Prostate gland (tissue), 2 donors: Measurements from ENCODE around the gene HAL. TPM values are rescaled to one million over a fixed set of nuclear protein-coding genes. Genes with fewer than 3 reads are reported as not detected.

Source experiments
- DNase-seq: peaks from one replicate; pipeline ENCODE4 v3.0.0-alpha.2; 2019; ENCODE audit warnings: low spot score
- H3K27ac ChIP-seq, 2 donors: fragments of 200-600 bp; sonication (generic); 2 replicates each; pipeline ENCODE4 v1.5.1; 2017 to 2019
- H3K27me3 ChIP-seq: fragments of 200-600 bp; sonication (generic); replicated peaks from 2 replicates; pipeline ENCODE4 v1.5.1; 2019; ENCODE audit not compliant: insufficient read depth
- H3K36me3 ChIP-seq, 2 donors: fragments of 200-600 bp; sonication (generic); 1 replicate in 1 of 2; 2 replicates in 1 of 2; pipeline versions ENCODE4 v1.5.1 to v1.8.1; 2017 to 2019
- H3K4me1 ChIP-seq: fragments of 200-600 bp; sonication (generic); replicated peaks from 2 replicates; pipeline ENCODE4 v1.5.1; 2019
- H3K4me3 ChIP-seq, 2 donors: fragments of 200-600 bp; sonication (generic); 2 replicates each; pipeline ENCODE4 v1.5.1; 2017 to 2019
- H3K9me3 ChIP-seq: fragments of 200-600 bp; sonication (generic); 2 replicates; pipeline ENCODE4 v1.5.1; 2017
- CTCF ChIP-seq, 4 experiments: fragments of 200-600 bp in 2 of 4; fragments of 450-650 bp in 2 of 4; sonication (generic) in 2 of 4; IDR thresholded peaks; 1 replicate in 3 of 4; 2 replicates in 1 of 4; pipeline ENCODE4 v1.5.1; 2016 to 2019; ENCODE audit warnings: antibody characterized with exemption in 4 of 4, mild to moderate bottlenecking in 2 of 4, moderate library complexity in 2 of 4
- POLR2A ChIP-seq: fragments of 450-650 bp; IDR thresholded peaks from one replicate; pipeline ENCODE4 v1.6.1; 2016; ENCODE audit warnings: antibody characterized with exemption, mild to moderate bottlenecking
- POLR2AphosphoS5 ChIP-seq: sonication (generic); formaldehyde crosslinking; IDR thresholded peaks from one replicate; pipeline ENCODE4 v1.6.1; 2017; ENCODE audit warnings: antibody characterized with exemption
- WGBS: methylation state at CpG from one replicate; pipeline ENCODE4 v1.1.5; 2018; 5-methylcytosine and 5-hydroxymethylcytosine counted together
- intact Hi-C: fragments of 100-400 bp; cut with DNase I; formaldehyde crosslinking; loops from one replicate; pipeline ENCODE4 v1.14.2; 2022
- total RNA-seq, 2 donors: library from RNA; depleted of rRNA; stranded (reverse); fragments of >200 nt; gene quantifications; one replicate each; pipeline ENCODE4 v1.1.0, GENCODE V29; 2016

Gene HAL
- total RNA-seq, 2 donors from 2014 or later, result 0.27 TPM; not detected in 1

GRCh38 chr12:96035283-96036236 lies 39.4 kb upstream of the HAL start, which contains the start of gene LTA4H:
Gene LTA4H, minus strand, starts transcription at chr12:96035587. Its CDS starts 68 bp downstream, at chr12:96035519.
- intact Hi-C loops, result no loop called here
- no peaks in the 10 kb centered on the region for H3K36me3 ChIP-seq
- H3K9me3 ChIP-seq, result no peaks in the 10 kb centered on the region
- H3K4me1 ChIP-seq, result no peaks in the 10 kb centered on the region
- under 1% methylated on average over 54 of the region's 55 CpGs for WGBS
- H3K4me3 ChIP-seq, result peak within 1 kb of the TSS; percentile 70 to 72
- no peaks in the 10 kb centered on the region for H3K27me3 ChIP-seq
- TF ChIP-seq POLR2AphosphoS5 (peak; percentile 96), POLR2A (peak; percentile 90), CTCF (IDR thresholded peaks at IDR 0.05) (no peak)
- DNase-seq, result peak; percentile 98
- peak within 1 kb of the TSS; percentile 83 to 85 for H3K27ac ChIP-seq

DNA sequence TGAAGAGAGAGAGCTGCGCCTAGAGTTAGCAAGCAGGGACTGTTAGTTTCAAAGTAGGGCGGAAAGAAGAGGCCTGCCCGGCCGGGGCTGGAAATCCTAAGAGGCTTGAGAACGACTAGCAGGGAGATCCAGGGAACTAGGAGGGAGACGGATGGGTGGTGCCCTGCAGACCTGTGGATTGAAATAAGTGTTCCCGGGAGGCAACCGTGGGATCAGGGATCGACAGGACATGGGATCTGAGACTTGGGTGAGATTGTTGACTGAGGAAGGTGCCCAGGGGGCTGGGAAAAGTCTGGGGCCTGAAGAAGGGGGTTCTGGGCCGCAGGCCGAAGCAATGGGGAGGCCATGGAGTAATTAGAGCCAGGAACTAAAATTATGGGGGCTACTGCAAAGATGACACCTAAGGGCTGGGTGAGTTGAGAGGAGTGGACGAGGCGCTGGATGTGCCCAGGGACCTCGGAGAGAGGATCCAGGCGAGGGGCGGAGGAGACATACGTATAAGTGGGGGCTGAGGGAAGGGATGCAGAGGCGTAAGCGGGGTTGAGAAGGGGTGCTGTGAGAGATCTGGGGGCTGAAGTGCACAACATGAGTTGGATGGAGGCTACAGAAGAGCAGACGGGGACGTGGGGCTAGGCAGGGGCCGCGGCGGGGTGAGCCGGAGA lies 38.6 kb upstream of the HAL start:
- Histone ChIP-seq H3K4me3 (peak overlapping the region; percentile 70 to 72), H3K36me3 (no peaks in the 10 kb centered on the region), H3K9me3 (no peaks in the 10 kb centered on the region), H3K27me3 (no peaks in the 10 kb centered on the region), H3K4me1 (no peaks in the 10 kb centered on the region), H3K27ac (peak overlapping the region; percentile 83 to 85)
- TF ChIP-seq POLR2AphosphoS5 (no peak), CTCF (IDR thresholded peaks at IDR 0.05) (no peak), POLR2A (no peak)
- DNase-seq, result no peak
- WGBS, result 1% methylated on average over 25 of the region's 25 CpGs
- intact Hi-C loops, result no loop called here

DNA sequence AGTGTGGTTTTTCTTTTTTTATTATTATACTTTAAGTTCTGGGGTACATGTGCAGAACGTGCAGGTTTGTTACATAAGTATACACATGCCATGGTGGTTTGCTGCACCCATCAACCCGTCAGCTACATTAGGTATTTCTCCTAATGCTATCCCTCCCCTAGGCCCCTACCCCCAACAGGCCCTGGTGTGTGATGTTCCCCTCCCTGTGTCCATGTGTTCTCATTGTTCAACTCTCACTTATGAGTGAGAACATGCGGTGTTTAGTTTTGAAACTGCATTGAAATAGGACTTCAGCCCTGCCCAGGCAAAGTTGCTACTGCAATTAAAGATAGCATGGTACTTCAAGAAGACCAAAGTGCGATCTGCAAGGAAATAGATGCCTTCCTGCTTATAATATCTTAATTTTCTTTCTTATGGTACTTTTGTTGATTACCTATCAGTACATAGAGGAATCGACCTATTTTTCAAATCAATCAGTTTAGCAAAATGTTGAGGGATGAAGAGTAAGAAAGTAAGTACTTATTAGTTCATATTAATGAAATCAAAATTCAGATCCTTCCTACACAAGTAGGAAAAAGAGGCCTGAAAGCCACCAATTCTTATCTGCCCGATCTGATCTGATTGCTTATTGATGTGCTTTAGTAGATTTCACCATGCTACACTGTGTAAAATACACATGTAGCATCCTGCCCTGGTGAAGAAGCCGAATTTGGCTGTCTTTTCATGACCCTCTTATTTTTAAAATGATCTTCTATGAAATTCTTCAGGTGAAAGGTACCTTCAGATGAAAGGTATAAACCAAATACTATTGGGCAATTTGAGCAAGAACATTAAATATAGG lies 37.6 kb upstream of the HAL start:
- WGBS, result 55% methylated on average over 7 of the region's 7 CpGs
- H3K9me3 ChIP-seq, result no peaks in the 10 kb centered on the region
- H3K27ac ChIP-seq, result peak overlapping the region in 1 of 2 donors; percentile 83
- DNase-seq, result no peak
- no peaks in the 10 kb centered on the region for H3K36me3 ChIP-seq
- intact Hi-C loops, result no loop called here
- H3K27me3 ChIP-seq, result no peaks in the 10 kb centered on the region
- H3K4me1 ChIP-seq, result no peaks in the 10 kb centered on the region
- TF ChIP-seq POLR2A, result no peak
- TF ChIP-seq POLR2AphosphoS5, result no peak
- no peak for TF ChIP-seq CTCF (IDR thresholded peaks at IDR 0.05)
- peak overlapping the region in 1 of 2 donors; percentile 70 for H3K4me3 ChIP-seq

DNA sequence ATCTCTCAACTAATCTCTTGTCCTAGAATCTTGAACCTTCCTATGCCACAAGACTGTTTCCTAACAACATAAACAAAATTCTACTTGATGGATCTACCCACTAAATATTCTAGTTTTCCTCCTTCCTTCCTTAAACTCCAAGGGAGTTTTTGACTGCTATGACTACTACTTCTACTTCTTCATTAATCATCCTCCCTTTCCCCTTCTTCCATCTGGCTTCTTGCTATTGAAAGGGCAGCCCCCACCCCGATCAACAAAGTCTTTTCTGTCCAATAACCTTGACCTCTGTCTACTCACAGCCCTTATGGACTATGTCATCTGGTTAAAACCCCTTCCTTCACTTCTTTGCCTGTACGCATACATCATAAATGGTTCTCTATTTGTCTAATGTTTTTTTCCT lies 33.7 kb upstream of the HAL start:
- TF ChIP-seq POLR2A (no peak), POLR2AphosphoS5 (no peak), CTCF (IDR thresholded peaks at IDR 0.05) (no peak)
- no peak overlapping the region for H3K4me3 ChIP-seq
- DNase-seq, result no peak
- H3K27me3 ChIP-seq, result no peaks in the 10 kb centered on the region
- no peak overlapping the region for H3K27ac ChIP-seq
- H3K9me3 ChIP-seq, result no peaks in the 10 kb centered on the region
- intact Hi-C loops, result no loop called here
- peaks cover 0 to 2% of the 10 kb centered on the region in 2 donors for H3K36me3 ChIP-seq
- 90% methylated on average over 2 of the region's 2 CpGs for WGBS
- H3K4me1 ChIP-seq, result no peaks in the 10 kb centered on the region
